GM12878 (cell line): ENCODE measurements around the gene PRKG1. TPM values are rescaled to one million over a fixed set of nuclear protein-coding genes. Genes with fewer than 3 reads are reported as not detected.

Source experiments
- ATAC-seq: fragments of 200-7000 bp; cut with Tn5 transposase; 3 replicates; pipeline ENCODE4 v1.9.1; 2020; ENCODE audit warnings: mild to moderate bottlenecking, moderate library complexity
- BruUV-seq: library from RNA; stranded (reverse); fragments of 400-500 nt; replicated peaks from 2 replicates; lab custom pipeline; 2021; lab: Mats Ljungman, UMichigan
- CTCF ChIA-PET: fragments of 300-600 bp; sonication (Branson Sonifier 250); formaldehyde crosslinking; extraction: SDS; loops from one replicate; lab custom pipeline; 2021; ENCODE audit warnings: inconsistent platforms; lab: Yijun Ruan, JAX
- POLR2A ChIA-PET: fragments of 350-600 bp; formaldehyde crosslinking; extraction: SDS; loops from one replicate; lab custom pipeline; 2021; ENCODE audit warnings: inconsistent platforms; lab: Charles Lee
- RAD21 ChIA-PET: fragments of 300-600 bp; sonication (Branson Sonifier 250); formaldehyde crosslinking; loops from one replicate; lab custom pipeline; 2023; ENCODE audit warnings: antibody characterized with exemption; ENCODE audit not compliant: unreplicated experiment; lab: Charles Lee
- SMC1A ChIA-PET: fragments of 300-600 bp; sonication (Branson Sonifier 250); formaldehyde crosslinking; loops from one replicate; lab custom pipeline; 2023; ENCODE audit not compliant: unreplicated experiment, uncharacterized antibody; lab: Charles Lee
- DNase-seq: peaks from one replicate; pipeline ENCODE4 v3.0.0-alpha.2; 2011; ENCODE audit warnings: low read depth, low spot score
- FAIRE-seq: peaks from 3 replicates; lab custom pipeline; 2011; peaks lifted over from hg19 to GRCh38; lab: Jason Lieb, UNC
- H2AFZ ChIP-seq: 2 replicates; pipeline ENCODE4 v1.6.0; 2011; ENCODE audit warnings: low read depth, low read length, control low read depth; ENCODE audit not compliant: control insufficient read depth
- H3K27ac ChIP-seq: 2 replicates; pipeline ENCODE4 v1.5.1; 2011; ENCODE audit warnings: control low read depth; ENCODE audit not compliant: control insufficient read depth, insufficient read depth
- H3K27me3 ChIP-seq, 2 experiments: replicated peaks in 1 of 2; 2 replicates each; pipeline versions ENCODE4 v1.6.0 to v1.6.1; 2011; ENCODE audit warnings: low read length in 1 of 2; ENCODE audit not compliant: control insufficient read depth in 2 of 2, insufficient read depth in 2 of 2
- H3K36me3 ChIP-seq, 2 experiments: 2 replicates each; pipeline ENCODE4 v1.5.1; 2011; ENCODE audit warnings: low read length in 1 of 2; ENCODE audit not compliant: control insufficient read depth in 2 of 2, insufficient read depth in 2 of 2
- H3K4me1 ChIP-seq: 2 replicates; pipeline ENCODE4 v1.6.1; 2011; ENCODE audit warnings: mild to moderate bottlenecking, low read length, moderate library complexity, mixed read lengths; ENCODE audit not compliant: control insufficient read depth, insufficient read depth
- H3K4me2 ChIP-seq: 2 replicates; pipeline ENCODE4 v1.6.0; 2011; ENCODE audit warnings: control low read depth; ENCODE audit not compliant: control insufficient read depth, insufficient read depth
- H3K4me3 ChIP-seq: fragments of 200-600 bp; sonication (generic); 2 replicates; pipeline ENCODE4 v1.5.1; 2016
- H3K79me2 ChIP-seq: 2 replicates; pipeline ENCODE4 v1.6.0; 2011; ENCODE audit warnings: low read length; ENCODE audit not compliant: control insufficient read depth, insufficient read depth
- H3K9ac ChIP-seq: 2 replicates; pipeline ENCODE4 v1.8.0; 2011; ENCODE audit warnings: low read length, control low read depth, mixed read lengths; ENCODE audit not compliant: control insufficient read depth, insufficient read depth
- H3K9me3 ChIP-seq: replicated peaks from 3 replicates; pipeline ENCODE4 v1.5.1; 2011; ENCODE audit warnings: mild to moderate bottlenecking, low read length; ENCODE audit not compliant: control insufficient read depth, insufficient read depth
- H4K20me1 ChIP-seq: 2 replicates; pipeline ENCODE4 v1.6.0; 2011; ENCODE audit not compliant: control insufficient read depth, insufficient read depth
- ASH2L ChIP-seq: fragments of 300-600, 200-600 bp; sonication (generic); IDR thresholded peaks from 2 replicates; pipeline ENCODE4 v1.6.1; 2017; ENCODE audit warnings: low read depth, mild to moderate bottlenecking, borderline replicate concordance
- CBX5 ChIP-seq: sonication (generic); IDR thresholded peaks from 2 replicates; pipeline ENCODE4 v1.6.1; 2016; ENCODE audit warnings: low read depth, moderate library complexity, mild to moderate bottlenecking, inconsistent platforms
- EZH2 ChIP-seq: IDR thresholded peaks from 2 replicates; pipeline ENCODE4 v1.6.1; 2012; ENCODE audit warnings: low read depth, mild to moderate bottlenecking, control low read depth, inconsistent platforms, low read length, borderline replicate concordance; ENCODE audit not compliant: control insufficient read depth
- LARP7 ChIP-seq: fragments of 450-650 bp; IDR thresholded peaks from 2 replicates; pipeline ENCODE4 v1.6.1; 2017; ENCODE audit warnings: mild to moderate bottlenecking
- MXI1 ChIP-seq: fragments of 150-350 bp; IDR thresholded peaks from 2 replicates; pipeline ENCODE4 v1.6.1; 2011; ENCODE audit warnings: low read depth, mild to moderate bottlenecking, inconsistent platforms, low read length, improper control_type of control experiment
- MYB ChIP-seq: fragments of 150-350 bp; IDR thresholded peaks from 2 replicates; pipeline ENCODE4 v1.6.1; 2014; ENCODE audit warnings: mild to moderate bottlenecking, low read depth, low read length, borderline replicate concordance
- SIN3A ChIP-seq: IDR thresholded peaks from 2 replicates; pipeline ENCODE4 v1.6.1; 2012; ENCODE audit warnings: low read depth, low read length, improper control_type of control experiment
- ZNF592 ChIP-seq: fragments of 450-650 bp; IDR thresholded peaks from 2 replicates; pipeline ENCODE4 v1.6.1; 2017; ENCODE audit warnings: mild to moderate bottlenecking, moderate library complexity
- WGBS: methylation state at CpG from one replicate; pipeline ENCODE4 v1.1.6; 2016; ENCODE audit warnings: low lambda C conversion rate; ENCODE audit not compliant: insufficient replicate concordance, insufficient coverage; ENCODE audit errors: missing lambda C conversion rate; 5-methylcytosine and 5-hydroxymethylcytosine counted together
- in situ Hi-C: fragments of 300-500 bp; cut with MboI; formaldehyde crosslinking; loops from 9 replicates; pipeline ENCODE4 v1.14.3; 2018; ENCODE audit warnings: mixed read lengths
- intact Hi-C: fragments of 100-400 bp; cut with micrococcal nuclease; formaldehyde crosslinking; loops from one replicate; pipeline ENCODE4 v1.14.2; 2022; ENCODE audit not compliant: unreplicated experiment
- polyA plus RNA-seq, 11 experiments: library from polyadenylated mRNA; depleted of rRNA in 4 of 11; unstranded in 6 of 11; stranded (reverse) in 5 of 11; fragments of >200 nt; fragmentation: Nextera tagmentation in 4 of 11; fragmentation: Illumina TruSeq in 1 of 11; extraction: Ambion mirVana in 4 of 11; extraction: Trizol in 1 of 11; gene quantifications; 1 replicate in 1 of 11; 2 replicates in 10 of 11; pipeline versions ENCODE4 v1.2.1 to v1.2.3, GENCODE V29; 2011 to 2016; ENCODE audit warnings: inconsistent platforms in 2 of 11, missing spikeins in 2 of 11, low read depth in 1 of 11
- total RNA-seq, 4 experiments: library from RNA; depleted of rRNA in 3 of 4; stranded (reverse); fragments of >200 nt in 3 of 4; fragmentation: Illumina TruSeq in 1 of 4; extraction: Trizol in 1 of 4; gene quantifications; 2 replicates each; pipeline versions ENCODE4 v1.2.1 to v1.2.3, GENCODE V29; 2013 to 2021

PRKG1 gene
- total and polyA plus RNA-seq, 10 of the 15 experiments (the other 5 are each of a cell fraction or from before 2014, with no cell fraction given) = 0.04 to 0.05 TPM; not detected in 8

- Histone ChIP-seq H3K27me3 (no peaks in the 10 kb centered on the region), H3K36me3 (no peaks in the 10 kb centered on the region), H3K4me3 (no peak overlapping the region), H3K9ac (no peak overlapping the region), H4K20me1 (no peaks in the 10 kb centered on the region), H2AFZ (no peak overlapping the region), H3K4me1 (no peaks in the 10 kb centered on the region), H3K9me3 (no peaks in the 10 kb centered on the region), H3K27ac (no peak overlapping the region), H3K79me2 (no peaks in the 10 kb centered on the region), H3K4me2 (no peak overlapping the region)
- no peak for TF ChIP-seq MYB
- no peak for TF ChIP-seq SIN3A
- no peak for TF ChIP-seq ASH2L
- TF ChIP-seq ZNF592 = no peak
- TF ChIP-seq EZH2 = no peak
- TF ChIP-seq MXI1 = no peak
- no peak for TF ChIP-seq LARP7
- TF ChIP-seq CBX5 = no peak
- ATAC-seq (no peak), DNase-seq (no peak), FAIRE-seq (no peak)
- ChIA-PET POLR2A (no interaction called here), CTCF (no interaction called here), RAD21 (no interaction called here), SMC1A (no interaction called here)
- in situ Hi-C loops (no loop called here), intact Hi-C loops (no loop called here)
- WGBS = 0% methylated on average over 4 of the region's 4 CpGs
- no TSS peak for BruUV-seq
These were observed 397.0 kb downstream of the PRKG1 start for GRCh38 chr10:51471271-51471670.
